ENCODE results near the gene SLC8A2. TPM values are rescaled to one million over a fixed set of nuclear protein-coding genes. Genes with fewer than 3 reads are reported as not detected.

SLC8A2 gene
- total and polyA plus RNA-seq, 2 of the 8 experiments (the other 6 are each of a cell fraction or from before 2014, with no cell fraction given), result 7.3 to 12.4 TPM

DNA sequence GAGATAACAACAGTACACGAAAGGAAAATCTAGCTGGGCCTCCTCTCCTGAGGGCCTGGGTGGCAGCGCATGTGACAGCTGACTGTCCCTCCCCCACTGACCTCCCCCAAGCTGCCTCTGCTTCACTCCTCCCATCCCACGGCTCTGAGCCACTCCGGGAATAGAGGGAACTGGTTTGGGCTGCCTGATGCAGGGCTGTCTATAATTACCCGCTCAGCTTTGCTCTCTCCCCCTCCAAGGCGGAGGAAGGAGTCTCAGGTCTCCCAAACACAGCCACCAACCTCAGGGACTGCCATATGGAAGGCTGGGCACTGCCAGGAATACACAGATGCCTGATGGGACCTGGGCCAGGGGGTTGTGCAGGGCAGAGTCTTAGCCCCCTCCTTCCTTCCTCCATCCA is 35.3 kb upstream of the SLC8A2 start (continued):
- TF ChIP-seq ZNF274 (IDR thresholded peaks at IDR 0.05; ENCODE audit: borderline replicate concordance, extremely low read depth, low read length), result no peak
- TF ChIP-seq BRCA1 (IDR thresholded peaks at IDR 0.05; ENCODE audit: low read depth, low read length), result no peak
- no peak for TF ChIP-seq KDM5A (IDR thresholded peaks at IDR 0.05; ENCODE audit: low read length)
- no peak for TF ChIP-seq CBX5 (IDR thresholded peaks at IDR 0.05; ENCODE audit: low read depth, low read length)
- TF ChIP-seq ASH2L (IDR thresholded peaks at IDR 0.05; ENCODE audit: low read length), result no peak
- no peak for TF ChIP-seq POLR2AphosphoS5 (IDR thresholded peaks at IDR 0.05; ENCODE audit: low read depth, low read length)
